IPS-NIHi11 (cell line): ENCODE data around the gene ST6GALNAC2.

Source experiments
- DNase-seq: peaks from one replicate; pipeline ENCODE4 v3.0.0; 2012; ENCODE audit warnings: mixed read lengths, low spot score

Gene ST6GALNAC2

GRCh38 chr17:76599694-76600460 is 14.2 kb upstream of the ST6GALNAC2 start:
- DNase-seq = no peak

GRCh38 chr17:76598004-76598439 is 12.4 kb upstream of the ST6GALNAC2 start:
- no peak for DNase-seq

GRCh38 chr17:76597156-76598003 is 11.7 kb upstream of the ST6GALNAC2 start:
- DNase-seq = no peak

- no peak for DNase-seq
These were observed 9.0 kb upstream of the ST6GALNAC2 start for GRCh38 chr17:76594690-76595089.

GRCh38 chr17:76593959-76594358 is 8.3 kb upstream of the ST6GALNAC2 start:
- no peak for DNase-seq

GRCh38 chr17:76593384-76593826 is 7.7 kb upstream of the ST6GALNAC2 start:
- no peak for DNase-seq

- DNase-seq = no peak
These were observed 2.5 kb upstream of the ST6GALNAC2 start for GRCh38 chr17:76588182-76588581.

GRCh38 chr17:76586741-76587487 is 1.3 kb upstream of the ST6GALNAC2 start:
- no peak for DNase-seq

- DNase-seq = peak; percentile 46
These were observed 519 bp downstream of the ST6GALNAC2 start for GRCh38 chr17:76585033-76585648.

GRCh38 chr17:76584427-76585032 is 1.1 kb downstream of the ST6GALNAC2 start:
- DNase-seq = no peak

GRCh38 chr17:76582660-76583059 is 3.0 kb downstream of the ST6GALNAC2 start:
- no peak for DNase-seq

GRCh38 chr17:76581515-76581914 is 4.1 kb downstream of the ST6GALNAC2 start:
- no peak for DNase-seq

- DNase-seq = no peak
These were observed 6.4 kb downstream of the ST6GALNAC2 start for GRCh38 chr17:76579281-76579680.

GRCh38 chr17:76578376-76578775 is 7.3 kb downstream of the ST6GALNAC2 start:
- DNase-seq = no peak

GRCh38 chr17:76577876-76578275 is 7.8 kb downstream of the ST6GALNAC2 start:
- DNase-seq = no peak

- no peak for DNase-seq
These were observed 9.5 kb downstream of the ST6GALNAC2 start for GRCh38 chr17:76576189-76576588.

- no peak for DNase-seq
These were observed 10.1 kb downstream of the ST6GALNAC2 start for GRCh38 chr17:76575570-76575969.

GRCh38 chr17:76574166-76574565 is 11.5 kb downstream of the ST6GALNAC2 start:
- DNase-seq = no peak

GRCh38 chr17:76573096-76573495 is 12.6 kb downstream of the ST6GALNAC2 start:
- no peak for DNase-seq

- DNase-seq = no peak
These were observed 13.3 kb downstream of the ST6GALNAC2 start for GRCh38 chr17:76572201-76572910.
